Astrocyte (in vitro differentiated cells and primary cell): ENCODE measurements around the gene PER3. TPM values are rescaled to one million over a fixed set of nuclear protein-coding genes. Genes with fewer than 3 reads are reported as not detected.
A peak's percentile ranks its signal among the peaks of the same experiment; 100 is the strongest.

Experiments
- DNase-seq: peaks from one replicate; pipeline ENCODE4 v3.0.0-alpha.2; 2010; ENCODE audit warnings: low read depth
- FAIRE-seq: peaks from 2 replicates; lab custom pipeline; 2011; peaks lifted over from hg19 to GRCh38; lab: Jason Lieb, UNC
- H2AFZ ChIP-seq: 2 replicates; pipeline ENCODE4 v1.6.0; 2012; ENCODE audit warnings: low read depth, low read length, inconsistent platforms
- H3K27ac ChIP-seq: 2 replicates; pipeline ENCODE4 v1.5.1; 2011; ENCODE audit warnings: low read depth, low read length, inconsistent platforms
- H3K27me3 ChIP-seq: 2 replicates; pipeline ENCODE4 v1.6.0; 2011; ENCODE audit warnings: low read length, inconsistent platforms; ENCODE audit not compliant: insufficient read depth
- H3K36me3 ChIP-seq: 2 replicates; pipeline ENCODE4 v1.5.1; 2011; ENCODE audit warnings: low read length, inconsistent platforms; ENCODE audit not compliant: insufficient read depth
- H3K4me1 ChIP-seq: 2 replicates; pipeline ENCODE4 v1.5.1; 2011; ENCODE audit warnings: low read length, inconsistent platforms; ENCODE audit not compliant: insufficient read depth
- H3K4me2 ChIP-seq: 2 replicates; pipeline ENCODE4 v1.6.0; 2012; ENCODE audit warnings: low read length, inconsistent platforms
- H3K4me3 ChIP-seq: 2 replicates; pipeline ENCODE4 v1.5.1; 2011; ENCODE audit warnings: low read depth, mild to moderate bottlenecking, low read length, inconsistent platforms; ENCODE audit not compliant: insufficient read depth
- H3K79me2 ChIP-seq: 2 replicates; pipeline ENCODE4 v1.6.0; 2012; ENCODE audit warnings: mild to moderate bottlenecking, low read length, inconsistent platforms; ENCODE audit not compliant: insufficient read depth
- H3K9ac ChIP-seq: 2 replicates; pipeline ENCODE4 v1.6.0; 2012; ENCODE audit warnings: mild to moderate bottlenecking, low read length, inconsistent platforms
- H3K9me3 ChIP-seq: 2 replicates; pipeline ENCODE4 v1.5.1; 2012; ENCODE audit warnings: low read depth, mild to moderate bottlenecking, low read length, inconsistent platforms; ENCODE audit not compliant: insufficient read depth
- H4K20me1 ChIP-seq: 2 replicates; pipeline ENCODE4 v1.6.0; 2012; ENCODE audit warnings: low read length, inconsistent platforms; ENCODE audit not compliant: insufficient read depth
- H3K27ac Mint-ChIP-seq: one replicate; pipeline ENCODE4 v1.8.0; 2021; ENCODE audit warnings: mild to moderate bottlenecking, mixed read lengths; ENCODE audit not compliant: unreplicated experiment
- H3K27me3 Mint-ChIP-seq: one replicate; pipeline ENCODE4 v1.8.0; 2021; ENCODE audit warnings: low read depth, mixed read lengths; ENCODE audit not compliant: unreplicated experiment
- H3K36me3 Mint-ChIP-seq: one replicate; pipeline ENCODE4 v1.8.0; 2021; ENCODE audit warnings: low read depth, mixed read lengths; ENCODE audit not compliant: unreplicated experiment
- H3K4me1 Mint-ChIP-seq: one replicate; pipeline ENCODE4 v1.8.0; 2021; ENCODE audit warnings: low read depth, mixed read lengths; ENCODE audit not compliant: unreplicated experiment
- H3K4me3 Mint-ChIP-seq: one replicate; pipeline ENCODE4 v1.8.0; 2021; ENCODE audit warnings: mild to moderate bottlenecking, moderate library complexity, mixed read lengths; ENCODE audit not compliant: unreplicated experiment
- H3K9me3 Mint-ChIP-seq: one replicate; pipeline ENCODE4 v1.8.0; 2021; ENCODE audit warnings: mild to moderate bottlenecking, mixed read lengths; ENCODE audit not compliant: unreplicated experiment
- EZH2 ChIP-seq: IDR thresholded peaks from 2 replicates; pipeline ENCODE4 v1.6.1; 2012; ENCODE audit warnings: mild to moderate bottlenecking, low read length, inconsistent platforms; ENCODE audit not compliant: insufficient read depth
- total RNA-seq: library from RNA; stranded (reverse); gene quantifications from 2 replicates; pipeline ENCODE4 v1.2.1, GENCODE V29; 2021
- TF ChIP-seq, protein P1 (sequence below): IDR thresholded peaks from 2 replicates; pipeline ENCODE4 v1.5.1; 2011; ENCODE audit warnings: low read depth, mild to moderate bottlenecking, inconsistent platforms, low read length, moderate library complexity; ENCODE audit not compliant: insufficient read depth

The PER3 gene
- total RNA-seq, 1 donor from 2014 or later = 2.5 TPM

DNA sequence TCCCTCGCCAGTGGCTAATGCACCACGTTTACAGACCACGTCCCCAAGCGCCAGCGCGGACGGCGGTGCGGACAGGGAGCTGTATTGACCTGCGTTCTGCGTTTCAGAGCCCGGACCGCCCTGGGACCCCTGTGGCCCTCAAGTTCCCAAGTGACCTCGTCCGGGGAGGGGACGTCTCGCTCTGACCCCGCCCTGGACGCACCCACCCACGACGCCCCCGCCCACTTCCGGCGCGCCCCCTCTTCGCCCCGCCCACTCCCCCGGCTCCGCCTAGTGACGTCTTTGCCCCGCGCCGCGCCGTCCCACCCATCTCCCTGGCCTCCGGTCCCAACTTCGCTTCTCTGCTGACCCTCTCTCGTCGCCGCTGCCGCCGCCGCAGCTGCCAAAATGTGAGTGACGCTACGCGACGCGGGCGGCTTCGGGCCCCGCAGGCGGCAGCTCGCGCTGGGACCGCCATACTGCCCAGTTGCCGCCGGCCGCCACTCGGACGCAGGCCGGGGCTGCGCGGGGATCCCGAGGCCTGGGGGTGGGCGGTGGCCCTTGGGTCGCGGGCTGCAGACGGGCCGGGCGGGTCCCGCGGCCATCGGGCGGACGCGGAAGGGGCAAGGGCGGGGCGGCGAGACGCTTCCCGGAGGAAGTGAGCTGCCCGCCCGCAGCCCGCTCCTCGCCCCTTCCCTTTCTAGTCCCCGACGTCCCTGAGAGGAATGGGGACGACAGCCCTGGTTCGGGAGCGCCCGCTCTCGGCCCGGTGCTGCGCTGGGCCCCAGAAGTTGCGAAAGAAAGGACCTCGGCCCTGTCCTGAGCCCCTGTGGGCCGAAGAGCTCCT is 12.9 kb upstream of the PER3 start, which contains the start of gene VAMP3:
Gene VAMP3, plus strand, starts transcription at position 300 of the 826 bp plus-strand sequence. Its CDS starts 88 bp downstream, at position 388.
- FAIRE-seq (no peak), DNase-seq (peak; percentile 44)
- Mint-ChIP-seq H3K4me1 (peaks cover 18% of the 10 kb centered on the region), H3K27ac (peak within 1 kb of the TSS; percentile 86), H3K9me3 (no peaks in the 10 kb centered on the region), H3K4me3 (peak within 1 kb of the TSS; percentile 98), H3K27me3 (no peaks in the 10 kb centered on the region), H3K36me3 (peaks cover 8% of the 10 kb centered on the region)
- no peak for TF ChIP-seq EZH2
- TF ChIP-seq, protein P1, sequence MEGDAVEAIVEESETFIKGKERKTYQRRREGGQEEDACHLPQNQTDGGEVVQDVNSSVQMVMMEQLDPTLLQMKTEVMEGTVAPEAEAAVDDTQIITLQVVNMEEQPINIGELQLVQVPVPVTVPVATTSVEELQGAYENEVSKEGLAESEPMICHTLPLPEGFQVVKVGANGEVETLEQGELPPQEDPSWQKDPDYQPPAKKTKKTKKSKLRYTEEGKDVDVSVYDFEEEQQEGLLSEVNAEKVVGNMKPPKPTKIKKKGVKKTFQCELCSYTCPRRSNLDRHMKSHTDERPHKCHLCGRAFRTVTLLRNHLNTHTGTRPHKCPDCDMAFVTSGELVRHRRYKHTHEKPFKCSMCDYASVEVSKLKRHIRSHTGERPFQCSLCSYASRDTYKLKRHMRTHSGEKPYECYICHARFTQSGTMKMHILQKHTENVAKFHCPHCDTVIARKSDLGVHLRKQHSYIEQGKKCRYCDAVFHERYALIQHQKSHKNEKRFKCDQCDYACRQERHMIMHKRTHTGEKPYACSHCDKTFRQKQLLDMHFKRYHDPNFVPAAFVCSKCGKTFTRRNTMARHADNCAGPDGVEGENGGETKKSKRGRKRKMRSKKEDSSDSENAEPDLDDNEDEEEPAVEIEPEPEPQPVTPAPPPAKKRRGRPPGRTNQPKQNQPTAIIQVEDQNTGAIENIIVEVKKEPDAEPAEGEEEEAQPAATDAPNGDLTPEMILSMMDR = no peak
- Histone ChIP-seq H4K20me1 (peaks cover 20% of the 10 kb centered on the region), H3K4me2 (peak within 1 kb of the TSS; percentile 97), H3K9me3 (no peaks in the 10 kb centered on the region), H3K79me2 (peaks cover 48% of the 10 kb centered on the region), H3K9ac (peak within 1 kb of the TSS; percentile 91), H3K4me1 (peaks cover 12% of the 10 kb centered on the region), H3K36me3 (peaks cover 11% of the 10 kb centered on the region), H3K27ac (peak within 1 kb of the TSS; percentile 74), H3K4me3 (peak within 1 kb of the TSS; percentile 80), H2AFZ (peak within 1 kb of the TSS; percentile 99), H3K27me3 (no peaks in the 10 kb centered on the region)

DNA sequence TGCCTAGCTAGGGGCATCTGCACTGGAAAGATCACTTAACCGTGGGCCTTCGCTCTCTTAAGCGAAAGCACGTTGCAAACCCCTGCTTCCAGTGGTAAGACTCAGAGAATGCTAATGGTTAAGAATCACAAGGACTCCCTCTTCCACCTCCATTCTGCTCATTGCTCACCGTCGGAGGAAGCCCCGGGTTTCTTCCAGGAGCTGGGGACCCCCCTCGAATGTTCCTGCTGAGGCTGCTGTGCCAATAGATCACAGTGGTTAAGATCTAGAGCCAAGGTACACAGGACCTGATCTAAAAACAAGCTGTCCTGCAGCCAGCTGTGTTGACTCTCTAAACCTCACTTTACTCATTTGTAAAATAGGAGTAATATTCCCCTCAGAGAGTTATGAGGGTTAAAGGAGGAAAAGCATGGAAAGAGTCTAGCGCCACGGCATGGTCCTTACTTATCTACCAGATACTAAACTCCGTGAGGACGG is 12.2 kb upstream of the PER3 start:
- H3K4me3 Mint-ChIP-seq = peak overlapping the region; percentile 98
- Histone ChIP-seq H3K79me2 (peaks cover 50% of the 10 kb centered on the region), H3K4me3 (peak overlapping the region; percentile 80)

More for the DNA sequence above, 12.2 kb upstream of the PER3 start:
- Histone ChIP-seq H3K27me3 (no peaks in the 10 kb centered on the region), H3K9ac (peak overlapping the region; percentile 91), H3K4me2 (peak overlapping the region; percentile 97), H3K27ac (peak overlapping the region; percentile 74), H3K36me3 (peaks cover 11% of the 10 kb centered on the region), H3K4me1 (peaks cover 12% of the 10 kb centered on the region), H3K9me3 (no peaks in the 10 kb centered on the region), H4K20me1 (peaks cover 25% of the 10 kb centered on the region), H2AFZ (peak overlapping the region; percentile 77)
- H3K36me3 Mint-ChIP-seq = peaks cover 11% of the 10 kb centered on the region
- FAIRE-seq (no peak), DNase-seq (no peak)
- no peaks in the 10 kb centered on the region for H3K27me3 Mint-ChIP-seq
- H3K9me3 Mint-ChIP-seq = no peaks in the 10 kb centered on the region
- peak overlapping the region; percentile 86 for H3K27ac Mint-ChIP-seq
- no peak for TF ChIP-seq EZH2
- TF ChIP-seq, protein P1 = no peak
- H3K4me1 Mint-ChIP-seq = peaks cover 18% of the 10 kb centered on the region
